Activated CD8-positive, alpha-beta memory T cell treated with anti-CD3 and anti-CD28 coated beads, Interleukin-2, amount 50 U/mL, for 1 hour (primary cell): ENCODE measurements around the gene ESM1.
"Not testable (repeated sequence)": the region's sequence is repeated elsewhere in the genome, so short reads cannot be mapped to it uniquely, and the experiment has no call there.

Source experiments
- DNase-seq: peaks from one replicate; pipeline ENCODE4 v3.0.0-alpha.2; 2020; ENCODE audit errors: extremely low read depth

Gene ESM1

GRCh38 chr5:54985301-54986268 lies at the start of gene ESM1:
TSS of gene ESM1 (minus strand) at chr5:54985593. CDS start at chr5:54985517, 76 bp downstream.
- DNase-seq = no peak

DNA sequence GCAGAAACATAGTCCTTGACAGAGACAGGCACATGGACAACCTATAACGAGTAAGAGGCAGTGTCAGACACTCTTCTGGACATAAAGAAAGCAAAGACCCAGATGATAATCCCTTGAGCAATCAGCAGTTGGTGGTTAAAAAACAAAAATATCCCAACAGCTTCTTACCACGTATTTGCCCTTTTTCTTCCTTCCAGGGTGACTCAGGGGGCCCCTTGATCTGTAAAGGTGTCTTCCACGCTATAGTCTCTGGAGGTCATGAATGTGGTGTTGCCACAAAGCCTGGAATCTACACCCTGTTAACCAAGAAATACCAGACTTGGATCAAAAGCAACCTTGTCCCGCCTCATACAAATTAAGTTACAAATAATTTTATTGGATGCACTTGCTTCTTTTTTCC lies 48.2 kb upstream of the ESM1 start:
- DNase-seq = no peak

DNA sequence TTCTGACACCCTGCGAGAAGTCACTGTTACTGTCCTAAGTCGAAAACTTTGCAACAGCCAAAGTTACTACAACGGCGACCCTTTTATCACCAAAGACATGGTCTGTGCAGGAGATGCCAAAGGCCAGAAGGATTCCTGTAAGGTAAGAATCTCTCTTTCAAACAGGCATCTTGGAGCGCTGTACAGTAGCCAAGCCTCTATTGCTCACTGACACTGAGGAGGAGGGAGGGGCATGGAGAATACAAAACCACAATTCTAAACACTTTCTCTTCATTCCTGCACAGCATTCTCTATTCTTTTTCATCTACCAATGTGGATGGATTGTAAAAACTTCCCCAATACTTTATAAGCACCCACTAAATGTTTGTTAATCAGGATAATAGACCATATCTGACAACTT lies 46.1 kb upstream of the ESM1 start:
- DNase-seq = no peak

- DNase-seq = no peak
These were observed 45.4 kb upstream of the ESM1 start for GRCh38 chr5:55030676-55031369.

- no peak for DNase-seq
These were observed 44.8 kb upstream of the ESM1 start for GRCh38 chr5:55030220-55030619.

DNA sequence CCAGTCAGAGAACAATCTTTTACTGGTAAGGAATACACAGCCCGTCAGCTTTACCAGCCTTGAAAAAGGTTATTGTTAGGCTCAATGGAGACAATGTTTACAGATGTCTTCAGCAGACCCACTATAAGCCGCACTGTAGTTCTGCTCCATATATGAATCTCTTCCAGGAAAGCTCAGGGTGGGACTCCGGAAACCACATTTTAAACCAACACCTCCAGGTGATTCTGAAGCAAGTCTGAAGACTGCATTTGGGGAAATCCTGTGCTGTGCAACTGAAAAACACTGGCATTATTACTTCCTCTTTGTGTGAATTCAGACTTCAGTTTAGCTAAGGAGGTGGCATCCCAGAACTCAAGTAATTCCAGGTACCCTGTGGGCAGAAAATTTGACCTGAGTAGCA lies 42.2 kb upstream of the ESM1 start:
- DNase-seq = no peak

DNA sequence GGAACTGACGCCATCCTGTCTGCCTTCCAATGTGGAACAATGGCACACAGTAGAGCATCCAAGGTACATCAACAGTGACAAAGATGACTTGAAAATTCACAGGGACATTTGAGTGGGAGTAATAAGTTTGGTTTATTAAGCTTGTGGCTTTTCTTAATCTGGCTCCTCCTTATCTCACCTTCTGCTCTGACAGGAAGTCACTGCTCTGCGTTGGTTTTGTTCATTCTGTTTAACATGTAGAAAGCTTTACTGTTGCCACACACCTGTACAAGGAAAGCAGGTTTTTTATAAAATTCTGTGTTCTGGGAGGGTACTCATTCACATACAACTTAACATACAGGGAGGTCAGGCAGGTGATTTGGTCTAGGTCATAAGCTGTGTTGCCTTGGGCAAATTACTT lies 37.1 kb upstream of the ESM1 start:
- DNase-seq = no peak

- DNase-seq = no peak
These were observed 36.4 kb upstream of the ESM1 start for GRCh38 chr5:55021821-55022220.

DNA sequence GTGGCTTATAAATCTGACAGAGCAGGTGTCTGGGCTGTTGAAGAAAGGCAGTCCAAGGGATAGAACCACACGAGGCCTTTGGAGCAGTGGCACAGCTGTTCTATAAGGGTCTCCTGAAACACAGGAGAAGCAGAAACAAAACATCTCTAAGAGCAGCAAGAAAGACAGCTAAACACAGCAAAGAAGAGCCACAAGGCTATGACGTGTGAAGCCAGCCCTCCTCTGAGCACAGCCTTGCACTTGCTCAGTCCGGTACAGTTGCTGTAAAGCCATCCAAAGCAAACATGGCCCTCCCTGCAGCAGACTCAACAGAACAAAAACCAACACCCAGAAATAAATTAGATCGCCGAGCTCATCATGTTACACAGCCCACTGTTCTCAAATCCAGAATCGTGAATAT lies 36.0 kb upstream of the ESM1 start:
- DNase-seq = no peak

GRCh38 chr5:55010149-55010548 lies 24.8 kb upstream of the ESM1 start:
- not testable (repeated sequence) for DNase-seq

DNA sequence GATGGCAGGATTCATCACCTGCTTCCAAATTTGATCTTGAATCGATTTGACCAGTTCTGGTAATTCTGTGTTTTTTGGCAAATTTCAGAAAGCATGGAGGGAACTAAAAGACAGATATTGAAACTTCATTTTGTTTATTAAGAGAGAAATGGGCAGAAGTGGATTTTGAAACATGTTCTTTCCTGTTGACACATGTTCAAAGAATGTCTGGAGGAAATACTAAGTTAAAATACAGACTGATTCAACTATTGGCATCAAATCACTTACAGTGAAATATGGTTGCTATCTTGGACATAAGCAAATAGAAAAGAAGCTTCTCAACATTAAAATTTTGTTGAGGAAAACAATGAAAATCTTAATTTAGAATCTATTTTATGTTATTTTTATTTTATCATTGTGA lies 19.3 kb upstream of the ESM1 start:
- no peak for DNase-seq

DNA sequence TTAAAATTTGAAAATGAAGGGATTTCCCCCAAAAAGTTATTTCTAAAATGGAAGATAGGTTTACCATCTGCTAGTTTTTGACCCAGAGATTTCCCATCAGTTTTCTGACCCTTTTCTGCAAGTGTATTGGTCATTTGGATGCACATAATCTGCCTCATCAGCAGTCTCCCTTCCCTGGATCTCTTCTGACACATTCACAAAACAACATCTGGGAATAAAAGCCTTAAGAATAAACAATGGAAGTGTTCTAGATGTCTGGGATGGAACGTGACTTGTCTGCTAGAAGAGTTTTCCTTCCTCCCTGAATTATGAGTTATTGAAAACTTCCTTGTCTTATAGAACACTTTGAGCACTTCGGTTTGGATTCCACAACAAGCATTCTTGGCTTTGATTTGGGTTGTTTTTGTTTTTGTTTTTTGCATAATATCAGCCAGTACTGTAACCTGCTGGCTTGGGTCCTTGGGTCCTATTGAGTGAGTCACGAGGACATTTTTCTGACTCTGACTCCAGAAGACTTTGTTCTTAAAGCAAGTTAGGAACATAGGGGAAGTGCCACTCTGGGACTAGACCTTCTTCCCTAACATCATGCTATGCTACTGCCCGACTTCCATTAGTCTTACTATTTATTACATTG lies 18.2 kb upstream of the ESM1 start:
- no peak for DNase-seq

GRCh38 chr5:55002166-55002565 lies 16.8 kb upstream of the ESM1 start:
- not testable (repeated sequence) for DNase-seq

GRCh38 chr5:54997081-54997480 lies 11.7 kb upstream of the ESM1 start:
- no peak for DNase-seq

GRCh38 chr5:54996466-54996865 lies 11.1 kb upstream of the ESM1 start:
- no peak for DNase-seq

- no peak for DNase-seq
These were observed 9.8 kb upstream of the ESM1 start for GRCh38 chr5:54995168-54995567.

DNA sequence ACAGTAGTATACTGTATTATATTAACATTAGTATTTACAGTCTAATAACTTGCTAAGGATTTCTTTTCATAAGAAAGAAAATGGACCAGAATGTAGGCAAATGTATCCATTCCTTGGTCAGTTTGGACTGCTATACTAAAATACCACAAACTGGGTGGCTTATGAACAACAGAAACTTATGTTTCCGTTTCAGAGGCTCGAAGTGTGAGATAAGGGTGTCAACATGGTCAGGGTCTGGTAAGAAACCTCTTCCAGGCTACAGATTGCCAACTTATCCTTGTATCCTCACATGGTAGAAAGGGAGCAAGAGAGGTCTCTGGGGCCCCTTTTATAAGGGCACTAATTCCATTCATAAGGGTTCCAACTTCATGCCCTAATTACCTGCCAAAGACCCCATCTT lies 9.2 kb upstream of the ESM1 start:
- no peak for DNase-seq

- DNase-seq = no peak
These were observed 7.9 kb upstream of the ESM1 start for GRCh38 chr5:54993318-54993717.

DNA sequence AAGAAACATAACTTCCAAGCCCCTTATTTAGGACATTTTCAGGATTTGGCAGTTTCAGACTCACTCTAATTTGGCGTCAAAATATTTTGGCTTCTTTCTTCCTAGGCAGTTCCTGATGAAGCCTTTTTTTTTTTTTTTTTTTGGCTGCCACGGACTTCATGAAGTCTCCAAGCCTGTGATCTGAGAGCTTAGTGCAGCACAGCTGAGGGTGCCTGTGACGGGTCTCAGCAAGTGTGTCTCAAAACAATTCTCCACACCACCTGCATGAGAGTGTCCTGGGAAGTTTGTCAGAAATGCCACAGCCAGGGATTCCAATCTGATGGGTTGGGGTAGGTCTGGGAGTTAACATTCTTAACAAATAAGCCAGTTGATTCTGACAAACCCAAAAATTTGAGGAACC lies 6.0 kb upstream of the ESM1 start:
- no peak for DNase-seq

- no peak for DNase-seq
These were observed 5.5 kb upstream of the ESM1 start for GRCh38 chr5:54990841-54991258.

DNA sequence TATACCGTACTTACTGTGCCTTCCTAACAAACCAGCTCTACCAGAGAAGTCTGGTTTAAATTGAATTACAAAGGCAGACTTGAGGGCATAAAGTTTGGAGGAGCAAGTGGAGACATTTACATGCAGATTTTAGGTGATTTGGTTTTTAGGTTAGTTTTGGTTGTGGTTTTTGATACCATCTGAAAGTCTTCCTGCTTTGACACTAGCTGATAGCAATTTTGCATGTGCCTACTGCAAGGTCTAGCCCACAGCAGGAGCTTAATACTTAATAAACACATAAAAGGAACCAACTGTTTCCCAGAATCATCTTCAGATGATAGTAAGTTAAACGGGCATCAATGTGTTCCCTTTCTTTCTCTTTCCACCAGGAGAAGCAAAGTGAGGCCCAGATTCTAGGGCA lies 3.4 kb upstream of the ESM1 start:
- no peak for DNase-seq

- DNase-seq = no peak
These were observed 2.8 kb upstream of the ESM1 start for GRCh38 chr5:54988218-54988617.

DNA sequence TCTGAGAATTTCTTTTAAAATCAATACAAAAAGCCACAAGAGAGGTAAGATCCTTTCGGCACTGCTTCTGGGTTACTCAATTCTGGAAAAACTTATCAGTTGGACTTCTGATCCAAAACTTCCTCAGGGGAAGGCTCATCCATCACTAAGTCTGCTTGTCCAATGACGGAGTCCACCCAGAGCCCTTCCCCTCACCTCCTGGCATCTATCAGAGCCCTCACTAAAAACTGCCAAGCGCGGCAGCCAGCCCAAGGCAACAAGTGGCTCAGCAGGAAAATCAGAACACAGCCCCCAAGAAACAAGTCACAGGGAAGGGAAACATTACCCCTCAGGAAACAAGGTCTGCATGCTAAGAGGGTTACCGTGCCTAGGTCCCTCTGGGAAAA lies 869 bp upstream of the ESM1 start:
- DNase-seq = no peak
